HG02884 (cell line): Measurements from ENCODE around the gene PLVAP.

Source experiments
- ATAC-seq: cut with Tn5 transposase; IDR thresholded peaks from one replicate; pipeline ENCODE4 v1.9.1; 2021; ENCODE audit warnings: mild to moderate bottlenecking, moderate library complexity; ENCODE audit not compliant: unreplicated experiment

The PLVAP gene

GRCh38 chr19:17376935-17377600 is at the start of gene PLVAP:
TSS of gene PLVAP (minus strand) at chr19:17377342. CDS start at chr19:17377288, 54 bp downstream.
- ATAC-seq = no peak

GRCh38 chr19:17424743-17425365 is 47.7 kb upstream of the PLVAP start:
- no peak for ATAC-seq

- ATAC-seq = no peak
These were observed 46.5 kb upstream of the PLVAP start for GRCh38 chr19:17423429-17424208.

GRCh38 chr19:17421942-17422341 is 44.8 kb upstream of the PLVAP start:
- ATAC-seq = no peak

- ATAC-seq = peak; percentile 9
These were observed 43.4 kb upstream of the PLVAP start for GRCh38 chr19:17420475-17420924.

GRCh38 chr19:17419621-17420474 is 42.7 kb upstream of the PLVAP start, which contains the start of gene MVB12A:
TSS of gene MVB12A (plus strand) at chr19:17420047. CDS start at chr19:17420136, 89 bp downstream.
- peak; percentile 81 for ATAC-seq

GRCh38 chr19:17419154-17419620 is 42.0 kb upstream of the PLVAP start:
- no peak for ATAC-seq

GRCh38 chr19:17418710-17419109 is 41.6 kb upstream of the PLVAP start:
- ATAC-seq = no peak

GRCh38 chr19:17415121-17415520 is 38.0 kb upstream of the PLVAP start:
- ATAC-seq = no peak

GRCh38 chr19:17414097-17414496 is 37.0 kb upstream of the PLVAP start:
- ATAC-seq = no peak

GRCh38 chr19:17411801-17412200 is 34.7 kb upstream of the PLVAP start:
- no peak for ATAC-seq

GRCh38 chr19:17409990-17410389 is 32.8 kb upstream of the PLVAP start:
- no peak for ATAC-seq

- ATAC-seq = no peak
These were observed 29.7 kb upstream of the PLVAP start for GRCh38 chr19:17406887-17407196.

GRCh38 chr19:17406046-17406886 is 29.1 kb upstream of the PLVAP start:
- ATAC-seq = no peak

GRCh38 chr19:17405250-17406045 is 28.3 kb upstream of the PLVAP start, which contains the start of gene BST2:
TSS of gene BST2 (minus strand) at chr19:17405630. CDS start at chr19:17405575, 55 bp downstream.
- peak; percentile 71 for ATAC-seq

GRCh38 chr19:17404621-17405249 is 27.6 kb upstream of the PLVAP start:
- ATAC-seq = no peak

GRCh38 chr19:17404015-17404414 is 26.9 kb upstream of the PLVAP start:
- no peak for ATAC-seq
